HG02981 (cell line): ENCODE data around the gene PTER.

Source experiments
- ATAC-seq: cut with Tn5 transposase; IDR thresholded peaks from one replicate; pipeline ENCODE4 v1.9.1; 2021; ENCODE audit warnings: mild to moderate bottlenecking, moderate library complexity; ENCODE audit not compliant: unreplicated experiment

Gene PTER

GRCh38 chr10:16529853-16530252 lies 93.0 kb downstream of the PTER start:
- ATAC-seq: no peak

DNA sequence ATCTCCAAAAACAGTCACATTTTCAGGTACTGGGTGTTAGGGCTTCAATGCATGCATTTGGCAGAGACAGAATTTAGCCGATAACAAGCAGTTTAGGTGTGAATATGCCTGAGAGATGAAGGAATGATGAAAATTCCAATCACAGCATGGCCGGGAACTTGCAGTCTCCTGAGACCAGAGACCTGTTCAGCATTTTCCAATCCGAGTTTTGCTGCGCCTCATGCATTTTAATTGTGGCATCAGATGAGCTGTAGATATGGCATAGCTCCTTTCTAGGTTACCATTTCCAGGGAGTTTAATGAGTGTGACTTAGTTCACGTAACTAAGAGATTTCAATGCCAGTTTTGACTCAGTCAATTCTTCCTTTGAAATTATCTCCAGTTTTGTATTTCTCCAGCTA lies 99.3 kb downstream of the PTER start:
- ATAC-seq: no peak

DNA sequence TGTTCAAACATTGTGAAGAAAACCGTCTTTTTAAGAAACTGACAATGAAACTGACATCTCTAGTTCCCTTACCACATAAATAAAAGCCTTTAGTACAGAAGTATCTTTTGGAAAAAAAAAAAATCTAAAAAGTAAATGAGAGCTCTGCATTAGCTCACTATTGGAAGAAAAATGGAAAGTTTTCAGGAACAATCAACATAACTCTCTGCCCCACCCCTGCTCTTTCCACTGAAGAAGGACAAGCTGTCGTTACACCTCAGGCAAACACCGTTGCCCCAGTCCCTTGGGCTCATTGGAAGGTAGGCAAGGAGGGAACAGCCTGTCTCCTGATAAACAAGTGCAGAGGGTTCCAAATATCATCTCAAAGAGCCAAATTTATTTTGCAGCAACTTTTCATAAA lies 107.3 kb downstream of the PTER start:
- no peak for ATAC-seq

DNA sequence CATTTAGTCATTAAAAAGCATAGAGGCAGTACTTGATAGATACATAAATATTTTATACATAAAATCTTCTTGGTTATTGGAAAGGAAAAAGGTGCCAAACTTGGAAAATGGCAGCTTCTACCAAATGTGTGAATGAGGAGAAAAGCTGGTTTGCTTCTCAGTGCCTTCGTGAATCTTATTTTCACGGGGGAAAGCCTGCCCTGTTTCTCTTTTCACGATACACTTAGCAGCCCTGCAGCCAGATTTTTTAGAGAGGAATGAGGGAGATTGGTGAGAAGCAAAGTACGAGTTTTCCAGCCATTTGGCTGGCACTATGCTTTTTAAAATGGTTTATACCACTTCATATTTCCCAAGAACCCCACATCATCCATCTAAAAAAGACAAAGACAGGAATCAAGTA lies 107.8 kb downstream of the PTER start:
- no peak for ATAC-seq

DNA sequence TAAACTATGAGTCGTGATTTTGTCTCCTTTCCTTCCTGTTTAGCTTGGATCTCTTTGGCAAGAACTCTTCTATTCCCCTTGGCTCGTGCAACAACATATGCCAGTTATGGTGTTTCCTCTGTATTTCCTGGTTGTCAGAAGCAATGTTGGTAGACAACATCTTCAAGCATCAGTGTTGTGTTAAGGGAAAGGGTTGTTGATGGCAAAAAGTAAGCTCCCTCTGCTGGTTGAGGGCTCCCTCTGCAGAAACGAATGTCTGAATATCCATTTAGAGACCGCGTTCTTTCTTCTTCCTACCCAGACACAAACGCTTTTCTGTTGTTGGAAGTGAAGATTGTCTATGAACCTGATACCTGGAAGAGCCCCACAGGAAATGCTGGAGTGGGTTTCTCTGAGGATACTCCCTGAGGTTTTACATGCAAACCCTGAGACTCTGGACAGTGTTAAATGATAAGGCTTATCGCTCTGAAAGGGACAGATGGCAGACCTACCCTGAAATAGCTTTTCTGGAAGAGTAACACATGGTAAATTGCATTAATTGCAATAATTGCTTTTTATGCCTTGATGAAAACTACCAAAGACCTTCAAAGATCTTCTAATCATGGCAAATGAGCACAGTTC lies 108.4 kb downstream of the PTER start:
- peak; percentile 51 for ATAC-seq

GRCh38 chr10:16547973-16548372 lies 111.2 kb downstream of the PTER start:
- ATAC-seq: no peak

DNA sequence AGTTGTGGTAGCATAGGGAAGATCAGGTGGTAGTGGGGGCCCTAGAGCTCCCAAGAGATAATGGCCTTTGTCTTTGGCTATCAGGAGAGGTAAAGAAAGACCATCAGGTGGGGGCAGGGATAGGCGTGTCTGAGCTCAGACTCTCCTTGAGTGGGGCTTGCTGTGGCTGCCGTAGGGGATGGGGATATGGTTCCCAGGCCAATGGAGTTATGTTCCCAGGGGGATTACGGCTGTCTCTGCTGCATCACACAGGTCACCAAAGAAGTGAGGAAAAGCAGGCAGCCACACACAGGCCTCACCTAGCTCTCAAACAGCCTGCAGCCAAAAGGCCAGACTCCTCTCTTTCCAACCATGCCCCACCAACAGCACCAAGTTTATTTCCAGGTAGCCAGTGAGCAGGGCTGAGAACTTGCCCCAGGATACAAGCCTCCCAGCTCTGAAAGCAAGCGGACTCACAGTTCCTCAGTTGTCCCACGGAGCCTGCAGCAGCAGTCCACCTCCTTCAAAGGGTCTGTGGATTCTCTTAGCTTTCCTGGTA lies 122.5 kb downstream of the PTER start:
- no peak for ATAC-seq

GRCh38 chr10:16562891-16563290 lies 126.1 kb downstream of the PTER start:
- no peak for ATAC-seq
